AG20443 (cell line): ENCODE results near the gene CCDC152.

ENCODE experiments used
- DNase-seq: peaks from one replicate; pipeline ENCODE4 v3.0.0; 2012; ENCODE audit warnings: low spot score, mixed read lengths

Gene CCDC152

GRCh38 chr5:42781584-42781983 is 25.0 kb downstream of the CCDC152 start:
- no peak for DNase-seq

DNA sequence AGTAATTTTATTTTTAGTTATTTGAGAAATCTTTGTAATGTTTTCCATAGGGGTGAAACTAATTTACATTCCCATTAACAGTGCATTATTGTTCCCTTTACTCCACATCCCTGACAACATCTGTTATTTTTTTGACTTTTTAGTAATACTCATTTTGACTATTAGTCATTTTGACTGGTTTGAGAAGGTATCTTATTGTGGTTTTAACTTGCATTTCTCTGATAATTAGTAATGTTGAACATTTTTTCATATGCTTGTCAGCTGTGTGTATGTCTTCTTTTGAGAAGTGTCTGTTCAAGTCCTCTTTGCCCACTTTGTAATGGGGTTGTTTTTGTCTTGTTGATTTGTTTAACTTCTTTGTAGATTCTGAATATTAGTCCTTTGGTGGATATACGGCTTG is 27.5 kb downstream of the CCDC152 start:
- no peak for DNase-seq

- DNase-seq, result no peak
Observed at GRCh38 chr5:42785756-42786155, 29.1 kb downstream of the CCDC152 start.

DNA sequence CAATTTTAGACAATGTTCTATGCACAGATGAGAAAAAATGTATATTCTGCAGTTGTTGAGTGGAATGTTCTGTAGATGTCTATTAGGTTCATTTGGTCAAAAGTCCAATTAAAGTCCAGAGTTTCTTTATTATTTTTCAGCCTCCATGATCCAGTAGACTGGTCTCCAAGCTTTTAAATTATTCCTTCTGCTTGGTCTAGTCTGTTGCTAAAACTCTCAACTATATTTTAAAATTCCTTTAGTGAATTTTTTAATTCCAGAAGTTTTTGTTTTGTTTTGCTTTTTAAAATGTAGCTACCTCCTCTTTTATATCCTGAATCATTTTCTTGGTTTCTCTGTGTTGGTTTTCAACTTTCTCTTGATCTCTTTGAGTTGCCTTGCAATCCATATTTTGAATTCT is 30.5 kb downstream of the CCDC152 start:
- DNase-seq, result no peak

DNA sequence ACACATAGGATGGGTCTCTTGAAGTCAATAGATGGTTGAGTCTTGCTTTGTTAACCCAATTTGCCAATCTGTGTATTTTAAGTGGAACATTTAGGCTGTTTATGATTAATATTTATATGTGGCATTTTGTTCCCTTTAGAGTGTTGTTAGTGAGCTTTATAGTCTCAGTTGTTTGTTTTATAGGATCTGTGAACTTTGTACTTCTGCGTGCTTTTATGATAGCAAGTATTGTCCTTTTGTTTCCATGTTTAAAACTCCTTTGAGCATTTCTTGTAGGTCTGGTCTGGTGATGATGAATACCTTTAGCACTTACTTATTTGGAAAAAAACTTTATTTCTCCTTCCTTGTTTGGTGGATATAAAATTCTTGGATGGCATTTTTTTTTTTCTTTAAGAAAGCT is 31.2 kb downstream of the CCDC152 start:
- DNase-seq, result no peak

- DNase-seq, result no peak
Observed at GRCh38 chr5:42791151-42791550, 34.5 kb downstream of the CCDC152 start.

- DNase-seq, result no peak
Observed at GRCh38 chr5:42798284-42799240, 41.9 kb downstream of the CCDC152 start.

GRCh38 chr5:42799241-42799608 is 42.6 kb downstream of the CCDC152 start:
- DNase-seq, result no peak

- no peak for DNase-seq
Observed at GRCh38 chr5:42799668-42800114, 43.1 kb downstream of the CCDC152 start.

- DNase-seq, result no peak
Observed at GRCh38 chr5:42800748-42801330, 44.2 kb downstream of the CCDC152 start.

DNA sequence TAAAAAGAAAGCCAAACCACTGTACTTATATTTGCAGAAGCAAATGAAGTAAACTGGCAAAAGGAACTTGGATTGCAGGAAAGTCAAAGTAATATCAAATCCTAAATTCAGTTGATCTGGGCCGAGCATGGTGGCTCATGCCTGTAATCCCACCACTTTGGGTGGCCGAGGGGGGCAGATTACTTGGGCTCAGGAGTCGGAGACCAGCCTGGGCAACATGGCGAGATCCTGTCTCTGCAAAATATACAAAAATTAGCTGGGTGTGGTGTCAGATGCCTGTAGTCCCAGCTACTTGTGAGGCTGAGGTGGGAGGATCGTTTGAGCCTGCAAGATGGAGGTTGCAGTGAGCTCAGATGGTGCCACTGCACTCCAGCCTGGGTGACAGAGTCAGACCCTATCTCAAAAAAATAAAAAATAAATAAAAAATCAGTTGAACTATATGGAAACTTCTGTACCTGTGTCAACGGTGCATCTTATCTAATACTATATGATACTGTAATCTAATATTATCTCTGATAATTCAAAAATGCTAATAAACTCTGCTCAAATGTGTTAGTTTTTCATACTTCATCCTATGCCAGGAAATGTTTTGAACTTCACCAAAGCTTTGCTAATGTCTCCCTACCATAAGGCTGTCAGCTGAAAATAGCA is 45.0 kb downstream of the CCDC152 start:
- no peak for DNase-seq

GRCh38 chr5:42804717-42805339 is 48.2 kb downstream of the CCDC152 start:
- DNase-seq, result no peak

DNA sequence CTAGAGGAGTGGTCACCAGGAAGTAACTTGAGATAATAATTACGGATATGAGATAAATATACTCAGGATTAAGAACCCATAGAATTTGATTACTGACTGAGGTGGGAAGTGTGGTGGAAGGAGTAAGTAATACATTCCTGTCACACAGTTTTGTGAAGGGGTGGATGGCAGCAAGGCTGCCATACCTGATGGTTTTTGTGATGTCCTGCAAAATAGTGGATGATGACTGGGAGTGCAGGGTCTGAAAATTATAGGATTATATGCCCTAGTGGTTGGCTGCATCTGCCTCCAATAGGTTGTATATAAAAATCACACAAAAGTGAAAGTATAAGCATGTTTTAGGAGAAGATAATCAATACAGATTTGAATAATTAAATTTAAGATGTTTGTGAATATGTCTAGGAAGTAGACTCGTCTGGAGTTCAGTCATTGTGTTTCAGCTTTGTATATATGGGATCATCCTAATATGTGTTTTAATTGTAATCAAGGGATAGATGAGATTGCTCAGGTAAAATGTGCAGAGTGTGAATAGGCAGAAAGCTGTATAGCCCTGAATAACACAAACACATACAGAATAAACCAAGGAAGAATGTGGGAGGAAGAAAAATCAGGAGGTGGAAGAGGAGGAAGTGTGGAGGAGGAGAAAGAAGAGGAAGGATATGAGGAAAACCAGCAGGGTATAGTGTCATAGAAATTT is 49.5 kb downstream of the CCDC152 start:
- DNase-seq, result no peak

DNA sequence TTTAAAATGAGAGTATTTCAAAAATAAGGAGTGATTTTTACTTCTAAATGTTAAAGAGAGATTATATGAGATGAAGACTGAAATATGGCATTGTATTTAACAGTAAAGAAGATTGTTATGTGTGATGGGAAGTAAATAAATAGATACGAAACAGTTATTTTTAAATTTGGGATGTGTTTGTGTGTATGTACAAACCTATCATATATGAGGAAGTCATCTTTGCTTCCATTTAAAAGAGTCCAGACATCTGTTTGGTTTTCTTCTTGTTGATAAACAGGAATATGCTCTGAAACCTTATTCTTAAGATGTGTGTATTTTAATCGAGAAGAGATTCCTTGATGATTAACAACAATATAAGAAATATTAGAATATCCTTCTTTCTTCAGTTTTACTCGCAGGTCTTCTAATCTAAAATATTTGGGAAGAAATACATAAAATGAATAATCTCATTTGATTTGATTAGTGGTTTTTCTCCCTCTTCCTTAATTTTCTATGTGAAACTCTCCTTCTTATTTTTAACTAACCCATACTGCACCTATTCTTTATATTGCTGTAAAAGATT is 50.2 kb downstream of the CCDC152 start:
- no peak for DNase-seq

- no peak for DNase-seq
Observed at GRCh38 chr5:42807722-42808447, 51.3 kb downstream of the CCDC152 start.

- DNase-seq, result no peak
Observed at GRCh38 chr5:42808888-42809611, 52.4 kb downstream of the CCDC152 start.

DNA sequence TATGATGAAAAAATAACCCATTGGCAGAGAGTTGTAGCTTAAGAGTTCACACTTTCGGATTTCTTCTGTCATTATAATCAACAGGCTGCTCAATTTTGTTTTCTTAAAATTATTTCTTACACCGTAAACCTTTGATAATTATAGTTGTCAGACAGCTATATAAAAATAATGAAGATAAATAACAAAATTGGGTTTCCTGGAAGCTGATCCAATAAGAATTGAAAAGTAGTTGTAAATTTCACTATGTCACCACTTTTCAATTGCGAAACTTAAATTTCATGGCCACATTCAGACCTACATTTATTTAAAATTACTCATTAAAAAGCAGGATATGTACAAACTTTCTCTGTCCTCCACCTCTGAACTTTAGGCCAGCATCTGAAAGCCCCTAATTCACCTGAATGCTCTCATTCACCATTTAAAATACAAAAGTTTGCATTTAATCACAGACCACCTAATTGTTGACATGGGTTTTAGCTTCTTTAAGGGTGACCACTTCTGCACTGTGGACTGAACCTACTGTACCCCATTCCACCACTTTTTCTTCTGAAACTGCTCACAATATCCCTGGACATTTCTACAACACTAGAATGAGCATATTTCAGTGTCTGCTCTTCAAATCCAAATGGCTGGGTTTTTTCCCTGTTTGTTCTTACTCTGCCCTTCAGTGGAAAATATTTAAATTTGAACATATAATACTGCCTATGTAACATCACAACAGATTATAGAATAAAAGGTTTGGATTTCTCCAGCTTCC is 54.4 kb downstream of the CCDC152 start:
- DNase-seq, result no peak

- DNase-seq, result peak; percentile 33
Observed at GRCh38 chr5:42811591-42812446, 55.2 kb downstream of the CCDC152 start, which contains the start of gene SELENOP. TSS of gene SELENOP (minus strand) at chr5:42811892. CDS start at chr5:42808353, 3,539 bp downstream.
